CMK (cell line): ENCODE measurements around the gene STX12.
A peak's percentile ranks its signal among the peaks of the same experiment; 100 is the strongest.
"Not testable (repeated sequence)": the region's sequence is repeated elsewhere in the genome, so short reads cannot be mapped to it uniquely, and the experiment has no call there.

ENCODE experiments used
- DNase-seq: peaks from one replicate; pipeline ENCODE4 v3.0.0-alpha.2; 2010; ENCODE audit warnings: low read depth

STX12 gene

GRCh38 chr1:27868932-27869718 is 96.1 kb downstream of the STX12 start:
- peak; percentile 96 for DNase-seq

GRCh38 chr1:27869719-27870085 is 96.7 kb downstream of the STX12 start:
- no peak for DNase-seq

GRCh38 chr1:27871076-27871475 is 98.1 kb downstream of the STX12 start:
- DNase-seq, result not testable (repeated sequence)

GRCh38 chr1:27872059-27872801 is 99.2 kb downstream of the STX12 start, which contains the start of gene THEMIS2:
Gene THEMIS2, plus strand, starts transcription at chr1:27872544. Its CDS starts 28 bp downstream, at chr1:27872572.
- no peak for DNase-seq

- no peak for DNase-seq
Observed at GRCh38 chr1:27872802-27873551, 100.0 kb downstream of the STX12 start.

- DNase-seq, result no peak
Observed at GRCh38 chr1:27873671-27874384, 100.8 kb downstream of the STX12 start.
